Epithelial cell of proximal tubule (primary cell): Measurements from ENCODE around the gene NKAIN2. TPM values are rescaled to one million over a fixed set of nuclear protein-coding genes. Genes with fewer than 3 reads are reported as not detected.
"Not testable (repeated sequence)": the region's sequence is repeated elsewhere in the genome, so short reads cannot be mapped to it uniquely, and the experiment has no call there.

Experiments
- DNase-seq: peaks from one replicate; pipeline ENCODE4 v3.0.0-alpha.2; 2011; ENCODE audit warnings: low read depth
- H3K4me3 ChIP-seq: 2 replicates; pipeline ENCODE4 v1.5.1; 2011; ENCODE audit warnings: low read depth, mild to moderate bottlenecking, low read length
- CTCF ChIP-seq: conservative IDR thresholded peaks from 2 replicates; pipeline ENCODE4 v1.5.1; 2012; ENCODE audit warnings: low read depth, mild to moderate bottlenecking, low read length
- total RNA-seq: library from RNA; depleted of rRNA; stranded (reverse); fragments of >200 nt; gene quantifications from 2 replicates; pipeline ENCODE4 v1.2.3, GENCODE V29; 2015

Gene NKAIN2
- total RNA-seq, 1 donor from 2014 or later = under 0.01 TPM

DNA sequence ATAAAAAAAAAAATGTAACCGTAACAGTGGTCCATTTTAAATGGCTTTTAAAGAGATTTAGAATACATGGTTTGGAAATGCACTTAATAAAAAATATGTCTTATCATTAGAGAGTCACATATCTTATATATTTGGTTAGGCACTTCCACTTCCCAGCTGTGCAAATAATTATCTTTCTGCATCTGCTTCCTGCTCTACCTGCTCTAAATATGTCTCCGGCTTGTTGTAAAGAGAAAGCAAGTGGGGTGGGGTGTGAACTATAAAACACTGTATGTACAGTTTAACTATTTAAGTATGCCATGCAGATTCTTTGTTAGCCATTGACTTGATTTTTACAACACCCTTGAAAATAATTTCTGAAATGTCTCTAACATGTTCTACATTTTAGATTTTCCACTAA, 106.3 kb downstream of the NKAIN2 start:
- DNase-seq = no peak
- H3K4me3 ChIP-seq = no peak overlapping the region
- TF ChIP-seq CTCF = no peak

- no peak for TF ChIP-seq CTCF
- no peak overlapping the region for H3K4me3 ChIP-seq
- DNase-seq = no peak
Measured at GRCh38 chr6:123913863-123914262, 110.2 kb downstream of the NKAIN2 start.

GRCh38 chr6:123923379-123923778, 119.7 kb downstream of the NKAIN2 start:
- DNase-seq, H3K4me3 ChIP-seq: not testable (repeated sequence)

GRCh38 chr6:123925350-123925749, 121.7 kb downstream of the NKAIN2 start:
- no peak overlapping the region for H3K4me3 ChIP-seq
- TF ChIP-seq CTCF = no peak

GRCh38 chr6:123925842-123926399, 122.3 kb downstream of the NKAIN2 start:
- TF ChIP-seq CTCF = no peak
- H3K4me3 ChIP-seq = no peak overlapping the region
- DNase-seq = peak; percentile 1

More at GRCh38 chr6:123925350-123925749, 121.7 kb downstream of the NKAIN2 start:
- DNase-seq = peak; percentile 19

DNA sequence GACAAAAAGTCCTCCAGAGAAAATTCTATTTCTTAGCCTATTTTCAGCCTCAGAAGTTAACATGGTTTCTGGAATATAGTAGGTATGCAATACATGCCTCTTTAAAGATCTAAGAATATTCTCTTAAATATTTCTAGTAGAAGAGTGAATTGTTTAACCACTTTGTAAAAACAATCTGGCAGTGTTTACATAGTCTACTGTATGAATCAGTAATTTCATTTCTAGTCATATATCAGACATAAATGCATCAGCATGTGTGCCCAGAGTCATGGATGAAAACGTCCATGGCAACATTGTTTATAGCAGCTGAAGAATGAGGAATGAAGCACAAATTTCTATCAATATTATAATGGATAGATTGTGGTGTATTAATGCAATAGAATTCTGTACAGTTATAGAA, 124.9 kb downstream of the NKAIN2 start:
- DNase-seq = no peak
- no peak overlapping the region for H3K4me3 ChIP-seq

GRCh38 chr6:123931928-123932327, 128.3 kb downstream of the NKAIN2 start:
- H3K4me3 ChIP-seq = no peak overlapping the region
- DNase-seq = no peak
- no peak for TF ChIP-seq CTCF

More for the DNA sequence above, 124.9 kb downstream of the NKAIN2 start:
- no peak for TF ChIP-seq CTCF
